ENCODE measurements around the gene INAVA.
"Not testable (repeated sequence)": the region's sequence is repeated elsewhere in the genome, so short reads cannot be mapped to it uniquely, and the experiment has no call there.

INAVA gene

DNA sequence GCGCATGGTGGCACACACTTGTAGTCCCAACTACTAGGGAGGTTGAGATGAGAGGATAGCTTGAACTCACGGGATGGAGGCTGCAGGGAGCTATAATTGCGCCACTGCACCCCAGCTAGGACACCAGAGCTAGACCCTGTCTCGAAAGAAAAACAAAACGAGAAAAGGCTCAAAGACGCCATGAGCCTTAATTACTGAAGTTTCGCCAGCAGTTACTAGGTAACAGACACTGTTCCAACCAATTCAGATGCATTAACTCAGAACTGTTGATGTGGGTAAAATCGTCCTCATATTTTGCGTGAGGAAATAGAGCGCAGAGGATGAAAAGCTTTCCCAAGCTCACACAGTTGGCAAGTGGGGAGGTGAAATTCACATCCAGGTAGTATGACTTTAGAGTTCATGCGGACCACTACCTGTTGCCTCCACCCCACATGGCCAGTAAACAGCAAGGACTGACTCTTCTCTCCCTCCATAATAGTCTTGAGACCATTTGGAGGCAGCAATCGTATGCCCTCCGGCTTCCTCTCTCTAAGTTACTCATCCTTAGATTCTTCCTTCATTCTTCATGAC is 40.1 kb downstream of the INAVA start:
- DNase-seq (ENCODE audit: low read depth) = no peak
- no peak overlapping the region for H3K4me3 ChIP-seq (ENCODE audit: low read depth, low read length)
- TF ChIP-seq, protein P1, sequence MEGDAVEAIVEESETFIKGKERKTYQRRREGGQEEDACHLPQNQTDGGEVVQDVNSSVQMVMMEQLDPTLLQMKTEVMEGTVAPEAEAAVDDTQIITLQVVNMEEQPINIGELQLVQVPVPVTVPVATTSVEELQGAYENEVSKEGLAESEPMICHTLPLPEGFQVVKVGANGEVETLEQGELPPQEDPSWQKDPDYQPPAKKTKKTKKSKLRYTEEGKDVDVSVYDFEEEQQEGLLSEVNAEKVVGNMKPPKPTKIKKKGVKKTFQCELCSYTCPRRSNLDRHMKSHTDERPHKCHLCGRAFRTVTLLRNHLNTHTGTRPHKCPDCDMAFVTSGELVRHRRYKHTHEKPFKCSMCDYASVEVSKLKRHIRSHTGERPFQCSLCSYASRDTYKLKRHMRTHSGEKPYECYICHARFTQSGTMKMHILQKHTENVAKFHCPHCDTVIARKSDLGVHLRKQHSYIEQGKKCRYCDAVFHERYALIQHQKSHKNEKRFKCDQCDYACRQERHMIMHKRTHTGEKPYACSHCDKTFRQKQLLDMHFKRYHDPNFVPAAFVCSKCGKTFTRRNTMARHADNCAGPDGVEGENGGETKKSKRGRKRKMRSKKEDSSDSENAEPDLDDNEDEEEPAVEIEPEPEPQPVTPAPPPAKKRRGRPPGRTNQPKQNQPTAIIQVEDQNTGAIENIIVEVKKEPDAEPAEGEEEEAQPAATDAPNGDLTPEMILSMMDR (IDR thresholded peaks at IDR 0.05; ENCODE audit: low read depth, low read length, missing control alignments) = no peak
- in situ Hi-C loops (cut with HindIII; ENCODE audit: low sequenced_read_pairs) = no loop called here

DNA sequence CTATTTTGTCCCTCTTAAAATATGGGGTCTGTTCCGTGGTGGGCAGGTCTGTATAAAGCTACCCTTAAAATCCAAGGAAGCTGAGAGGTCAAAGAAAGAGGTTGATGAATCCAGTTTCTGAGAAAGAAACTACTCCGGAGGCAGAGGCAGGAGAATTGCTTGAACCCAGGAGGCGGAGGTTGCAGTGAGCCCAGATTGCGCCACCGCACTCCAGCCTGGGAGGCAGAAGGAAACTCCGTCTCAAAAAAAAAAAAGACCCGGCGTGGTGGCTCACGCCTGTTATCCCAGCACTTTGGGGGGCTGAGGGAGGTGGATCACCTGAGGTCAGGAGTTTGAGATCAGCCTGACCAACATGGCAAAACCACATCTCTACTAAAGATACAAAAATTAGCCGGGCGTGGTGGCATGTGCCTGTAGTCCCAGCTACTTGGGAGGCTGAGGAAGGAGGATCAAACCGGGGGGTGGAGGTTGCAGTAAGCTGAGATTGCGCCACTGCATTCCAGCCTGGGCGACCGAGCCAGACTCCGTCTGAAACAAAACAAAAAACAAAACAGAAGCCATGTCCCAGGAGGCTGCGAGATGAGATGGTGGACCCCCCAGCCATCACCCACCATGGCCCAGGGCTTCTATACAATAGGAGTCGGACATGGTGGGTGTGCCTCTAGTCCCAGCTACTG is 40.7 kb downstream of the INAVA start:
- in situ Hi-C loops (cut with HindIII; ENCODE audit: low sequenced_read_pairs); H3K4me3 ChIP-seq (ENCODE audit: low read depth, low read length); DNase-seq (ENCODE audit: low read depth): not testable (repeated sequence)

DNA sequence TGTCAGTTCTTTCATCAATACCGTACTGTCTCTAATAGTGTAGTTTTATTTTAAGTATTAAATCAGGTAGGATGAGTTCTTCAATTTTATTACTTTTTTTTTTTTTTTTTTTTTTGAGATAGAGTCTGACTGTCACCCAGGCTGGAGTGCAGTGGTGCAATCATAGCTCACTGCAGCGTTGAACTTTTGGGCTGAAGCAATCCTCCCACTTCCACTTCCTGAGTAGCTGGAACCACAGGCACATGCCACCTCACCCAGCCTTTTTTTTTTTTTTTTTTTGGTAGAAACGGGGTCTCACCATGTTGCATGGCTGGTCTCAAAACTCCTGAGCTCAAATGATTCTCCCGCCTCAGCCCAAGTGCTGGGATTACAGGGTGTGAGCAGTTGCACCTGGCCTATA is 44.3 kb downstream of the INAVA start:
- in situ Hi-C loops (cut with HindIII; ENCODE audit: low sequenced_read_pairs) = no loop called here

DNA sequence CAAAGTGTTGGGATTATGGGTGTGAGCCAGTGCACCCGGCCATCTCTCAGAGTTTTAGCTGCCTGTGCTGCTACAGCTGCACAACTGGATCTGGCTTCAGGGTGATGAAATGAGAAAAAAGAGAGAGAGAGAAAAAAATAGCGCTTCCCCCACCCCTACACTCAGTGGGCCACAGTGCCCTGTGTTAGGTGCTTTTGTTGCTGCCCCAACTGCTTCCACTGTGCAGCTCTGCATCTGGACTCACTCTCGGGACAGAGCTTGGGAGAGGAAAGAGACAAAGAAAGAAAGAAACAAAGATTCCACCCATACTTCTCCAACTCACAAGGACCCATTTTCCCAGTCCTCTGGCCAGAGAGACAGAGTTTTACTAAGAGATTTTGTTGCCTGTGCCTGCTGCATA is 50.4 kb downstream of the INAVA start:
- no peak for DNase-seq (ENCODE audit: low read depth)
- in situ Hi-C loops (cut with HindIII; ENCODE audit: low sequenced_read_pairs) = no loop called here
- TF ChIP-seq, protein P1 (IDR thresholded peaks at IDR 0.05; ENCODE audit: low read depth, low read length, missing control alignments) = no peak
- no peak overlapping the region for H3K4me3 ChIP-seq (ENCODE audit: low read depth, low read length)

More for the DNA sequence above, 44.3 kb downstream of the INAVA start:
- no peak for DNase-seq (ENCODE audit: low read depth)
- TF ChIP-seq, protein P1 (IDR thresholded peaks at IDR 0.05; ENCODE audit: low read depth, low read length, missing control alignments) = no peak
- H3K4me3 ChIP-seq (ENCODE audit: low read depth, low read length) = no peak overlapping the region

DNA sequence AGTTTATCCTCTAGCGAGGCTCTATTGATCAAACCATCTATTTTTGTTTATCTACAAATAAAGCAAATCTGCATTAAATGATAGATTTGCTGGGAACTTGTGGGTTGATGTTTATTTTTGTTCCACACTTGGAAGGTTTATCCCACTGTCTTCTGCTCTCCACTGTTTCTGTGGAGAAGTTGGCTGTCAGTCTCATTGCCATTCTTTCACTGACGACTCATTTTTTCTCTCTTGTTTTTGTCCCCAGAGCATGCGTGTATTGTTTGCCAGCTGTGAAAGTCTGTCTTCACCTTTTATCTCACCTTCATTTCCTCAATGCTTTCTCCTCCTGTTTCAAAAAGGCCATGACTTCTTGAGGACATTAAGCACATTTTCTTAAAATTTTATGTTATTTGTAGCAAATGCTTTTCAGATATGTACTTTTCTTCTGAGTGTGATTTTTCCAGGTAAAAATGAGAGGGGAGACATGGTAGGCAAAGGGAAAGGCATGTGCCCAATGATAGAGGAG is 52.4 kb downstream of the INAVA start:
- no peak overlapping the region for H3K4me3 ChIP-seq (ENCODE audit: low read depth, low read length)
- TF ChIP-seq, protein P1 (IDR thresholded peaks at IDR 0.05; ENCODE audit: low read depth, low read length, missing control alignments) = no peak
- no peak for DNase-seq (ENCODE audit: low read depth)
- in situ Hi-C loops (cut with HindIII; ENCODE audit: low sequenced_read_pairs) = no loop called here

DNA sequence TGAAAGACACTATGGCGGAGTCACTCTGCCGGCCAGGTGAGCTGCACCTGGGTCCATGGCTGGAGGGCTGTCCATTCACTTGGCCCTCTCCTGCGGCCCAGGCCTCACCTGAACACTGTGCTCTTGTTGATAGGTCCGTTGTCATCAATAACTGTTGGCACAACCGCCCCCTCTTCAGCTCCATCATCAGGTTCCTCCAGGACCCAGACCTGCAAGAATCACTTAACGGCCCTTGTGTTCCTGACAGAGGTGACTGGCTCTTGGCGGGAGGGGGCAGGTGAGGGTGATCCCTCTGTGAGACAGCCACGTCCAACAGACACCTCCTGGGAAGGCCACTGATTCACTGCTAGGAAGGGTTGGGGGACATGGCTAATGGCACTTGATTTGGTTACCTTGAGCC is 54.9 kb downstream of the INAVA start:
- in situ Hi-C loops (cut with HindIII; ENCODE audit: low sequenced_read_pairs) = no loop called here
- no peak for DNase-seq (ENCODE audit: low read depth)
- TF ChIP-seq, protein P1 (IDR thresholded peaks at IDR 0.05; ENCODE audit: low read depth, low read length, missing control alignments) = no peak
- no peak overlapping the region for H3K4me3 ChIP-seq (ENCODE audit: low read depth, low read length)

DNA sequence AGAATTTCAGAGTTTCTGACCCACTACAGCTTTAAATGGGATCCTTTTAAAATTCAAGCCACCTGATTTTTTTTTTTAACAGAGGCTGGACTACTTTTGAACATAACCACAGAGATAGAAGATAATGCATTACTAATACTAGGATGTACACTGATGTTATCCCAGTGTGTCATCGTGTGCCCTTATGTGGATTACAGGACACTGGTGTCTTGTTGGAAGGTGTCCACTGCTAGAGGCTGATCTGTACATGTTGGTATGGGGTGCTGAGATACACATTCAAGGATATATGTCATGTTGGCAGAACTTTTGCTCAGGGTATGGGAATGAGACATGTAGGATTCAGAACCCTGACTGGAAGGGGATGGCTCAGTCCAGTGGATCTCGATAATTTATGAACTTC is 56.3 kb downstream of the INAVA start:
- TF ChIP-seq, protein P1 (IDR thresholded peaks at IDR 0.05; ENCODE audit: low read depth, low read length, missing control alignments) = no peak
- in situ Hi-C loops (cut with HindIII; ENCODE audit: low sequenced_read_pairs) = no loop called here

More for the DNA sequence above, 56.3 kb downstream of the INAVA start:
- no peak overlapping the region for H3K4me3 ChIP-seq (ENCODE audit: low read depth, low read length)
- DNase-seq (ENCODE audit: low read depth) = no peak

Measured in astrocyte of the cerebellum (primary cell).